SK-N-SH (cell line): ENCODE measurements around the gene SLC6A3. TPM values are rescaled to one million over a fixed set of nuclear protein-coding genes. Genes with fewer than 3 reads are reported as not detected.

Source experiments
- CTCF ChIA-PET: fragments of 300-600, 350-600 bp; formaldehyde crosslinking; extraction: SDS; loops from one replicate; lab custom pipeline; 2021; lab: Yijun Ruan, JAX
- POLR2A ChIA-PET: fragments of 350-600 bp; sonication (Branson Sonifier 250); formaldehyde crosslinking; extraction: SDS; loops from one replicate; lab custom pipeline; 2020; ENCODE audit warnings: antibody characterized with exemption, inconsistent platforms; lab: Yijun Ruan, JAX
- DNase-seq: peaks from one replicate; pipeline ENCODE4 v3.0.0; 2012
- H2AFZ ChIP-seq: fragments of 200-600 bp; sonication (generic); 2 replicates; pipeline ENCODE4 v1.8.1; 2016; ENCODE audit warnings: antibody characterized with exemption, mild to moderate bottlenecking, low read depth
- H3F3A ChIP-seq: fragments of 200-600 bp; sonication (generic); replicated peaks from 2 replicates; pipeline ENCODE3; 2016; ENCODE audit warnings: antibody characterized with exemption, mild to moderate bottlenecking; ENCODE audit not compliant: insufficient read depth
- H3K27ac ChIP-seq, 2 experiments: fragments of 200-500 bp in 1 of 2; fragments of 200-600 bp in 1 of 2; sonication (Bioruptor generic) in 1 of 2; sonication (generic), shearing (Covaris generic) in 1 of 2; 2 replicates each; pipeline versions ENCODE4 v1.5.1 to v1.6.1; 2014 to 2016; ENCODE audit warnings: low read depth in 2 of 2, inconsistent platforms in 1 of 2, low read length in 1 of 2, mild to moderate bottlenecking in 1 of 2, mixed read lengths in 1 of 2
- H3K27me3 ChIP-seq: fragments of 200-600 bp; sonication (generic), shearing (Covaris generic); 2 replicates; pipeline ENCODE4 v1.6.1; 2016; ENCODE audit warnings: mixed run types; ENCODE audit not compliant: insufficient read depth
- H3K36me3 ChIP-seq, 2 experiments: fragments of 200-500 bp in 1 of 2; fragments of 200-600 bp in 1 of 2; sonication (Bioruptor generic) in 1 of 2; sonication (generic) in 1 of 2; replicated peaks in 1 of 2; 2 replicates each; pipeline versions ENCODE3 to v1.5.1; 2014 to 2016; ENCODE audit warnings: low read length in 1 of 2, mild to moderate bottlenecking in 1 of 2; ENCODE audit not compliant: insufficient read depth in 2 of 2, control insufficient read depth in 1 of 2
- H3K4me1 ChIP-seq, 2 experiments: fragments of 200-500 bp in 1 of 2; fragments of 200-600 bp in 1 of 2; sonication (Bioruptor generic) in 1 of 2; sonication (generic), shearing (Covaris generic) in 1 of 2; 2 replicates each; pipeline versions ENCODE4 v1.5.1 to v1.6.1; 2014 to 2016; ENCODE audit warnings: low read depth in 1 of 2, low read length in 1 of 2, mixed run types in 1 of 2; ENCODE audit not compliant: insufficient read depth in 2 of 2, control insufficient read depth in 1 of 2
- H3K4me2 ChIP-seq: fragments of 200-600 bp; sonication (generic), shearing (Covaris generic); 2 replicates; pipeline ENCODE4 v1.6.1; 2017; ENCODE audit warnings: mixed run types
- H3K4me3 ChIP-seq, 2 experiments: fragments of 200-500 bp in 1 of 2; fragments of 200-600 bp in 1 of 2; sonication (Bioruptor generic) in 1 of 2; sonication (generic), shearing (Covaris generic) in 1 of 2; 2 replicates each; pipeline versions ENCODE4 v1.5.1 to v1.8.1; 2014 to 2016; ENCODE audit warnings: low read depth in 2 of 2, inconsistent platforms in 1 of 2, low read length in 1 of 2, mild to moderate bottlenecking in 1 of 2, mixed read lengths in 1 of 2, moderate library complexity in 1 of 2
- H3K79me2 ChIP-seq: fragments of 200-600 bp; sonication (generic); 2 replicates; pipeline ENCODE4 v1.8.1; 2017; ENCODE audit warnings: mild to moderate bottlenecking; ENCODE audit not compliant: insufficient read depth
- H3K9ac ChIP-seq: fragments of 200-600 bp; sonication (generic); 2 replicates; pipeline ENCODE4 v1.6.1; 2017; ENCODE audit warnings: mixed run types
- H3K9me2 ChIP-seq: fragments of 200-600 bp; sonication (generic); 2 replicates; pipeline ENCODE4 v1.6.1; 2017; ENCODE audit warnings: mixed run types
- H3K9me3 ChIP-seq: fragments of 200-600 bp; sonication (generic); 2 replicates; pipeline ENCODE4 v1.6.1; 2017; ENCODE audit warnings: mixed run types, mild to moderate bottlenecking, moderate library complexity
- H4K20me1 ChIP-seq: fragments of 200-600 bp; sonication (generic); 2 replicates; pipeline ENCODE4 v1.6.1; 2017; ENCODE audit warnings: mild to moderate bottlenecking, mixed run types; ENCODE audit not compliant: insufficient read depth
- CTCF ChIP-seq: fragments of 200-600 bp; sonication (generic); IDR thresholded peaks from 2 replicates; pipeline ENCODE4 v1.6.1; 2017; ENCODE audit warnings: antibody characterized with exemption, mild to moderate bottlenecking, moderate library complexity
- EP300 ChIP-seq, 2 experiments: IDR thresholded peaks; 2 replicates each; pipeline versions ENCODE4 v1.4.0 to v1.6.1; 2012; ENCODE audit warnings: borderline replicate concordance in 1 of 2, low read depth in 1 of 2, low read length in 1 of 2
- FOXM1 ChIP-seq: IDR thresholded peaks from 2 replicates; pipeline ENCODE4 v1.4.0; 2012; ENCODE audit warnings: low read depth, mild to moderate bottlenecking
- IRF3 ChIP-seq: fragments of 150-350 bp; IDR thresholded peaks from 2 replicates; pipeline ENCODE4 v1.6.1; 2016; ENCODE audit warnings: mild to moderate bottlenecking, low read depth, low read length
- NFIC ChIP-seq: IDR thresholded peaks from 2 replicates; pipeline ENCODE4 v1.4.0; 2012; ENCODE audit warnings: borderline replicate concordance
- PBX3 ChIP-seq: IDR thresholded peaks from 2 replicates; pipeline ENCODE4; 2012
- SMC3 ChIP-seq: IDR thresholded peaks from 2 replicates; pipeline ENCODE4 v1.6.1; 2012; ENCODE audit warnings: low read depth, low read length, improper control_type of control experiment
- TCF12 ChIP-seq: IDR thresholded peaks from 2 replicates; pipeline ENCODE4 v1.4.0; 2012
- WGBS: methylation state at CpG from one replicate; pipeline ENCODE4 v1.1.6; 2017; ENCODE audit warnings: low lambda C conversion rate; 5-methylcytosine and 5-hydroxymethylcytosine counted together
- polyA plus RNA-seq, 3 experiments: library from polyadenylated mRNA; depleted of rRNA; stranded (reverse); fragments of >200 nt; gene quantifications; 2 replicates each; pipeline ENCODE4 v1.2.3, GENCODE V29; 2012

Gene SLC6A3
- polyA plus RNA-seq, 1 of the 3 experiments (the other 2 are of a cell fraction), result not detected

GRCh38 chr5:1419476-1420210 lies 25.6 kb downstream of the SLC6A3 start:
- Histone ChIP-seq H3K4me2 (no peak overlapping the region), H4K20me1 (no peaks in the 10 kb centered on the region), H3K36me3 (no peaks in the 10 kb centered on the region), H3K27ac (no peak overlapping the region), H3K27me3 (no peaks in the 10 kb centered on the region; the same call in 1 of the 2 replicates), H3K79me2 (no peaks in the 10 kb centered on the region), H3K4me3 (no peak overlapping the region), H3K4me1 (no peaks in the 10 kb centered on the region), H3K9me2 (no peaks in the 10 kb centered on the region), H3F3A (no peaks in the 10 kb centered on the region), H3K9ac (no peak overlapping the region), H2AFZ (no peak overlapping the region), H3K9me3 (no peaks in the 10 kb centered on the region)
- no peak for DNase-seq
- TF ChIP-seq NFIC, result no peak
- no peak for TF ChIP-seq PBX3
- no peak for TF ChIP-seq EP300 (IDR thresholded peaks at IDR 0.05; ENCODE audit: borderline replicate concordance in 1 of 2, low read depth in 1 of 2, low read length in 1 of 2)
- TF ChIP-seq IRF3, result no peak
- no peak for TF ChIP-seq SMC3
- TF ChIP-seq FOXM1, result no peak
- 4% methylated on average over 11 of the region's 11 CpGs for WGBS
- CTCF ChIA-PET, result interaction anchor here (0.7 kb wide), 1 partner anchor 225 kb away, joined by 3 read pairs; no protein-coding TSS in a partner anchor
- POLR2A ChIA-PET, result no interaction called here

GRCh38 chr5:1418921-1419280 lies 26.3 kb downstream of the SLC6A3 start:
- Histone ChIP-seq H3K4me1 (no peaks in the 10 kb centered on the region), H3K27me3 (no peaks in the 10 kb centered on the region; the same call in 1 of the 2 replicates), H3K9me2 (no peaks in the 10 kb centered on the region), H2AFZ (no peak overlapping the region), H3K4me2 (no peak overlapping the region), H3K9ac (no peak overlapping the region), H3K79me2 (no peaks in the 10 kb centered on the region), H3F3A (no peaks in the 10 kb centered on the region), H3K36me3 (no peaks in the 10 kb centered on the region), H3K9me3 (no peaks in the 10 kb centered on the region), H3K4me3 (no peak overlapping the region), H3K27ac (no peak overlapping the region), H4K20me1 (no peaks in the 10 kb centered on the region)
- ChIA-PET POLR2A (no interaction called here), CTCF (interaction anchor here (0.6 to 1.2 kb wide), 3 partner anchors 49 to 226 kb away, joined by 3 to 4 read pairs (median 3); no protein-coding TSS in a partner anchor)
- TF ChIP-seq CTCF (no peak), TCF12 (no peak)
- no peak for DNase-seq
